NCI-H345 treated with DMSO at 0.1 percent for 48 hours (cell line): Measurements from ENCODE around the gene CCAR1.
"Not testable (repeated sequence)": the region's sequence is repeated elsewhere in the genome, so short reads cannot be mapped to it uniquely, and the experiment has no call there.

ENCODE experiments used
- DNase-seq: peaks from one replicate; lab custom pipeline; 2025; ENCODE audit not compliant: unreplicated experiment; lab: John Stamatoyannopoulos, UW

The CCAR1 gene

DNA sequence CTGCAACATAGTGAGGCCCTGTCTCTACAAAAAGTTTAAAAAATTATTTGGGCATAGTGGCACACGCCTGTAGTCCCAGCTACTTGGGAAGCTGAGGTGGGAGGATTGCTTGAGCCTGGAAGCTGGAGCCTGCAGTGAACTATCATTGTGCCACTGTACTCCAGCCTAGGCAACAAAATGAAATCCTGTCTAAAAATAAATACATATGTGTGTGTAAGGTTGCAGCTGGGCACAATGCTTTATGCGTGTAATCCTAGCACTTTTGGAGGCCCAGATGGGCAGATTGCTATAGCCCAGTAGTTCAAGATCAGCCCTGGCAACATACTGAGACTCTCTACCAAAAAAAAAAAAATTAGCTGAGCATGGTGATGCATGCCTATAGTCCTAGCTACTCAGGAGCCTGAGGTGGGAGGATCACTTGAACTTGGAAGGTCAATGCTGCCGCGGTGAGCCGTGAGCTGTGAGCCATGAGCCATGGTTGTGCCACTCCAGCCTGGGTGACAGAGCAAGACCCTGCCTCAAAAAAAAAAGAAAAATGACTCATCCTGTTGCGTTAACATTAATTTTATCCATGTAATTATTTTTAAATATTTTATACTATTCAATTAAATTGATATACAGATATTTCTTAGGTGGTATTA lies 38.3 kb downstream of the CCAR1 start:
- no peak for DNase-seq

DNA sequence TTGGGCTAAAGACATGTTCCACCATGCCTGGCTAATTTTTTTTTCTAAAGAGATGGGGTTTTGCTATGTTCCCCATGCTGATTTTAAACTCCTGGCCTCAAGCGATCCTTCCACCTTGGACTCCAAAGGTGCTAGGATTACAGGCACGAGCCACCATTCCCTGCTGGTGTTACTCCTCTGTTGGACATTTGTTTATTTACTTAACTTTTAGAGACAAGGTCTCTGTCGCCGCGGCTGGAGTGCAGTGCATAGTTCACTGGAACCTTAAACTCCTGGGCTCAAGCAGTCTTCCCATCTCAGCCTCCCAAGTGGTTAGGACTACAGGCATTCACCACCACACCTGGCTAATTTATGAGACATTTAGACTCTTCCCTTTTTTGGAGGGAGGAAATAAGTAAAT lies 38.9 kb downstream of the CCAR1 start:
- no peak for DNase-seq

GRCh38 chr10:68767407-68767806 lies 46.4 kb downstream of the CCAR1 start:
- DNase-seq = not testable (repeated sequence)

GRCh38 chr10:68781613-68782574 lies 60.9 kb downstream of the CCAR1 start:
- DNase-seq = no peak

DNA sequence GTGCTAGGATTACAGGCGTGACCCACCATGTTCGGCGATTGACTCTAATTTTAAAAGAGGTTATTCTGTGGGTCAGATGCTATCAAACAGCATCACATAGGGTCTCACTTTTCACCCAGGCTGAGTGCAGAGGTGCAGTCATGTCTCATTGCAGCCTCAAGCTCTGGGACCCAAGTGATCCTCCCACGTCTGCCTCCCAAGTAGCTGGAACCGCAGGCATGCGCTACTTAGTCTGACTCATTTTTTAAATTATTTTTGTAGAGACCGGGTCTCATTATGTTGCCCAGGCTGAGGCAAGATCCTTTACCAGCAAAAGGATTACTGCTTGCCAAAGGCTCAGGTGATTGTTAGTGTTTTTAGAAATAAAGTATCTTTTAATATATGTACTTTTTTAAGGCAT lies 63.4 kb downstream of the CCAR1 start:
- no peak for DNase-seq

GRCh38 chr10:68787813-68788212 lies 66.8 kb downstream of the CCAR1 start:
- no peak for DNase-seq

- no peak for DNase-seq
Observed at GRCh38 chr10:68790476-68790875, 69.4 kb downstream of the CCAR1 start.

- no peak for DNase-seq
Observed at GRCh38 chr10:68792115-68792514, 71.1 kb downstream of the CCAR1 start.

GRCh38 chr10:68795886-68796532 lies 75.0 kb downstream of the CCAR1 start:
- no peak for DNase-seq

- DNase-seq = no peak
Observed at GRCh38 chr10:68796605-68797004, 75.6 kb downstream of the CCAR1 start.

DNA sequence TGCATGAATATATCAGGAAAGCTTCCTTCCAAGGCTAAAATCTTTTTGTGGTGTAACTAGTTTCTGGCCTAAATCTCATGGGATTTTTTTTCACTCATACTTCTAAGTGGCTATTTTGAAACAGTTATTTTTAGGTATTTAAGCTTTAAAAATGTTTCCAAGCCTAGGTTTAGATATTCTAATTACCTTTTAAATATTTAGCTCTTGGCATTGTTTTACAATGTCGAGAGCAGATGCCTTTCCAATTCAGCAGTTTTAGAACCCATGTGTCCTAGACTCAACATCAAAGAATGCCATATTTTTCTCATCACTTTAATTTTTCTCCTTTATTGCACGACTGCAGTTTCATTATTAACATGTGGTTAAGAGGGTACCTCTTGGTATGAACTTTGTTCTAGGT lies 79.2 kb downstream of the CCAR1 start:
- DNase-seq = no peak

DNA sequence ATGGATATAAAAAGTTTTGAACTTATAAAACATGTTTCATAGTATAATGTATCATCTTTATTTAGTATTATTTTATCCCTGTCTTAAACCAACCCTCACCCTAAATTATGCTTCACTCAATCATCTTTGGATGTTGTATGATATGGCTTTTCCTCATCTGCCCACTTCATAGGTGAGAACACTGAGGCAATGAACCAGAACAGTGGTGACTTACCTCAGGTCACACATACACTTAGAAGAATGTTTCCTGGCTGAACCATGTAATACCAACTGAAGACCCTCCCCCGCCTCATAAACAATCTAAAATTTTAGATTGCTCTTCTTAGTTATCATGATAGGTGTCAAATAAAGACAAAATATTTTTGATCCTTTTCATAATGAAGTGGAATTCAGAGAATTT lies 83.7 kb downstream of the CCAR1 start:
- DNase-seq = no peak

DNA sequence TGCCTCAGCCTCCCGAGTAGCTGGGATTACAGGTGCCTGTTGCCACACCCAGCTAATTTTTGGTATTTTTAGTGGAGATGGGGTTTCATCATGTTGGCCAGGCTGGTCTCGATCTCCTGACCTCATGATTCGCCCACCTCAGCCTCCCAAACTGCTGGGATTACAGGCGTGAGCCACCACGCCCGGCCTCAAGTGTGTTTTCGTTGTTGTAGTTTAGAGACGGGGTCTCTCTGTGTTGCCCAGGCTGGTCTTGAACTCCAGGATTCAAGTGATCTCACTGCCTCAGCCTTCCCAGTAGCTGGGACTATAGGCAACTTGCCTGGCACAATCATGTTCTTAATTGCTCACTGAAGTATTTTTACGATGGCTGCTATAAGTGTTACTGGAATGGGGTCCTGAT lies 89.8 kb downstream of the CCAR1 start:
- not testable (repeated sequence) for DNase-seq

DNA sequence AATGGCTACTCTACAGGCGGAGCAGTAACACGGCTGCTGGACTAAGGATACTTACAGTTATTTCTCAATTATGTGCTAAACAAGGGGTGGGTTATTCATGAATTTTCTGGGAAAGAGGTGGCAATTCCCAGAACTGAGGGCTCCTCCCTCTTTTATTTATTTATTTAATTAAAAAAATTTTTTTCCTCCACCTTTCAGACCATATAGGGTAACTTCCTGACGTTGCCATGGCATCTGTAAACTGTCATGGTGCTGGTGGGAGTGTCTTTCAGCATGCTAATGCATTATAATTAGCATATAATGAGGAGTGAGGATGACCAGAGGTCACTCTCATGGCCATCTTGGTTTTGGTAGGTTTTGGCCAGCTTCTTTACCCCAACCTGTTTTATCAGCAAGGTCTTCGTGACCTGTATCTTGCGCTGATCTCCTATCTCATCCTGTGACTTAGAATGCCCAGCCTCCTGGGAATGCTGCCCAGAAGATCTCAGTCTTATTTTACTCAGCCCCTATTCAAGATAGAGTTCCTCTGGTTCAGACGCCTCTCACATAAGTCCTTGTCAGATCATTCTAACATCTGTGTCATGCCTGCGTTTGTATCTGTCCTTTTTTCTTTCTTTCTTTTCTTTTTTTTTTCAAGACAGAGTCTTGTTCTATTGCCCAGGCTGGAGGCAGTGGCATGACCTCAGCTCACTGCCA lies 90.4 kb downstream of the CCAR1 start:
- no peak for DNase-seq

- DNase-seq = no peak
Observed at GRCh38 chr10:68812420-68812819, 91.4 kb downstream of the CCAR1 start.

DNA sequence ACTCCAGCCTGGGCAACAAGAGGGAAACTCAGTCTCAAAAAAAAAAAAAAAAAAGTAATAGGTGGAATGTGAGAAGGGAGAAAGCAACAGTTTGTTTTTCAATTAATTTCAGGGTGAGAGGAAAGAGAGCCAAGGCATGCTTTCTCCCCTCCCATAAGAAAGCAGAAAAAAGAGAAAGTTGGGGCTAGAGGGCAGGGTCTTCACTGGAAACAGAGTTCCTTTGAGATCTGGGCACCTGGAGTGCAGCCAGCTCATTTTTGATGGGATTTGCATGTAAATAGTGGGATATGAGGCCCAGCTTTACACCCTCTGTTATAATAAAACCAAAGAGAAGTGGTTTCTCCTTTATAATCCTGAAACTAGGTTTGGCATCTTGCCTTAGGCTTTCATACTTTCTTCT lies 92.5 kb downstream of the CCAR1 start:
- no peak for DNase-seq

GRCh38 chr10:68816796-68817412 lies 95.9 kb downstream of the CCAR1 start:
- DNase-seq = no peak

DNA sequence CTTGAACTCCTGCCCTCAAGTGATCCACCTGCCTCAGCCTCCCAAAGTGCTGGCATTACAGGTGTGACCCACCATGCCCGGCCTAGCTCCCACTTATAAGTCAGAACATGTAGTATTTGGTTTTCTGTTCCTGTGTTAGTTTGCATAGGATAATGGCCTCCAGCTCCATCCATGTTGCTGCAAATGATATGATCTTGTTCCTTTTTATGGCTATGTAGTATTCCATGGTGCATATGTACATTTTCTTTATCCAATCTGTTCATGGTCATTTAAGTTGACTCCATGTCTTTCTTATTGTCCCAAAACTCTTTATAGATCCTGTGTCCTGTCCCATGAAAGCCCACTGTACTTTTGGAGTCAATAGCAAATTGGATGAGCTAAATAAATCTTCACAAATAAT lies 99.3 kb downstream of the CCAR1 start:
- not testable (repeated sequence) for DNase-seq

DNA sequence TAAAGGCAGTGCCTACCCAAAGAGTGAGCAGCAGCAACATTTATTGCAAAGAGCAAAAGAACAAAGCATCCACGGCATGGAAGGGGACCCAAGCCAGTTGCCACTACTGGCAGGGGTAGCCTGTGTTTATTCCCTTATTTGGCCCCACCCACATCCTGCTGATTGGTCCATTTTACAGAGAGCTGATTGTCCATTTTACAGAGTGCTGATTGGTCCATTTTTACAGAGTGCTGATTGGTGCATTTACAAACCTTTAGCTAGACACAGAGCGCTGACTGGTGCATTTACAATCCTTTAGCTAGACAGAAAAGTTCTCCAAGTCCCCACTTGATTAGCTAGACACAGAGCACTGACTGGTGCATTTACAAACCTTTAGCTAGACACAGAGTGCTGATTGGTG lies 101.6 kb downstream of the CCAR1 start:
- DNase-seq = not testable (repeated sequence)

DNA sequence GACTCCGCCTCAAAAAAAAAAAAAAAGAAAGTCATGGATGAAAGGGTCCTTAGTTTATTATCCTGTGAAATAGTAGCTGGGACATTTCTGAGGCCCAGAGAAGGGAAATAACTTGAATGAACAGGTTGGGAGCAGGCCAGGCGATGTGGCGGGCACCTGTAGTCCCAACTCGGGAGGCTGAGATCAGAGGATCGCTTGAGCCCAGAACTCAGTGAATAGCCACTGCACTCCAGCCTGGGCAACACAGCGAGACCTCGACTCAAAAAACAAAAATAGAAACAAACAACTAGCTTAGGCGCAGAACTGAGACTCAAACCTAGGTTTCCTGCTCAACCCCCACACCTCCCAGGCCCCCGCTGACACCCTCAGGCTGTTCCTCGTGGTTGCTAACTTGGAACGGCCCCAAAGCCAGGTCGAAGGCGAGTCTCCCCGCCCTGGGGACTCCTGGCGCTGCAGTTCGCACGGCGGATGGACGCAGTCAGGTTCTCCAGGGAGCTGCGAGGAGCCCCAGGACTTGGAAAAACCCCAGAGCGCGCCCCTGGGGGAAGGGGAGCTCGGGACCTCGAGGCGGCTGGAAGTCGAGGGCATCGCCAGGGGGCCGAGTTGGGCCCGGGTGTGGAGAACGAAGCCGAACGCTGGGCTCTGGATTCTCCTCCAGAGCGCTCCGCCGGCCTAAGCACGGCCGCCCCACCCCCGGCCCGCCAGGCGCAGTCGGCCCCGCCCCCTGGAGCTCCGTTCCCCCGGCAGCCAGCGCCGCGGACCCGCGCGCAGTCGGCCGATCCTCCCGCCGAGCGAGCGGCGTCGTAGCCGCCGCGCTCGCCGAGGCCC lies 105.9 kb downstream of the CCAR1 start, which contains the start of gene STOX1:
Gene STOX1, plus strand, starts transcription at position 768 of the 828 bp plus-strand sequence. CDS start 93 bp downstream, outside the sequence.
- DNase-seq = peak; percentile 19
